NCI-H2227 (cell line): ENCODE measurements around the gene VIPR2.
"Not testable (repeated sequence)": the region's sequence is repeated elsewhere in the genome, so short reads cannot be mapped to it uniquely, and the experiment has no call there.

Source experiments
- DNase-seq: peaks from one replicate; lab custom pipeline; 2025; ENCODE audit not compliant: unreplicated experiment; lab: John Stamatoyannopoulos, UW

VIPR2 gene

DNA sequence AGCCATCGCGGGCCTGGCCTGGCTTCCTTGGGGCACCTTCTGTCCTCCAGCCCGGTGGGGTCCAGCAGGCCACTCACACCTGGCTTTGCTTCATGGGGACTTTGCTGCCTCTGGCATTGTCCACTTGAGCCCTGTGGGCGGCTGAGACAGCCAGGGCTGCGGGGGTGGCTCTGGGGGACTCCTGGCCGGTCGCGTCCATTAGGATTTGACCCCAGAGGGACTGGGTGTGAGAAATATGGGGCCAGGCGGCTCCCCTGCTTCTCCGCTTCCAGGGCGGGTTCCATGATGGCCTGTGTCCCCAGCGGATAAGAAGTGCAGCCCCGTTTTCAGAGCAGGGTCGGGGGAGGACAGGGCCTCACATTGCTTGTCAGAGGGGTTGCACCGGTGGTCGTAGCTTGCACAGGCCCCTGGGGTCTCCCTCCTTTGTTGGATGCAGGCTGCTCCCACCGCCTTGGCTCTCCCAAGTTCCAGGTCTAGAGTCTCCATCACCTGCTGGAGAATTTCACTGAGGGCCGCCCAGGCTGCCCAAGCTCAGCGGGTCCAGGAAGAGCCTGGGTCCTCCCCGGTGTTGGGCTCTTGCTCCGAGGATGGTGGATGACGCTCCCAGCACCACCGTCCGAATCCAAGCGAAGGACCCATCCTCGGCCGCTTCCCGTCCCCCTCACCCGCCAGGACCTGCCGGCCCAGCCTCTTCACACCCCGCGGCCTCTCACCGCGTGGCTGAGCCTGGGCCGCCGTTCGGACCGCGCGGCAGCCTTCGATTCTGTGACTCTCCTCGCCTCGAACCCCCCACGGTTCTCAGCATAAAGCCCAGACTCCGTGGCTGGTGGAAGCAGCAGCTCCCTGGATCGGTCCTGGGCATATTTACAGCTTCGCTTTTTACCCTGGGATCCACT, 148.2 kb downstream of the VIPR2 start:
- no peak for DNase-seq

DNA sequence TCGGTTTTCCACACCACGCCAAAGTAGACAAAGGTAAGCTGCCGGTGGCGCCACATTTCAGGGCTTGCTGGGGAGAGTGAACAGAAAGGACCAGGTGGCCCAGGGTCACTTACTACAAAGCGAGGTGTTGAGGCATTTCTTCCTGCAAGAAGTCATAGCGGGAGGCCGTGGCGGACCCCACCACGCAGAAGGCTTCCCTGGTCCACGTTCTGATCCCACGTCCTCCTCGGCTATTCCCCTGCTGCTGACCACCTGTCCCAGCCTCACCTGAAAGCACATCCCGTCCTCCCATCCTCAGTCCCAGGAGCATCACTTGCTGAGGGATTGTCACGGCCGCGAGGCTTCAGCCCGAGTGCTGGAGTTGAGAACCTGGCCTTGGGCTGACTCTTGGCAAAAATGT, 149.2 kb downstream of the VIPR2 start:
- no peak for DNase-seq

GRCh38 chr7:158994687-158995086, 150.0 kb downstream of the VIPR2 start:
- no peak for DNase-seq

- no peak for DNase-seq
Observed at GRCh38 chr7:158993591-158993990, 151.1 kb downstream of the VIPR2 start.

- DNase-seq: no peak
Observed at GRCh38 chr7:158992759-158993158, 151.9 kb downstream of the VIPR2 start.

GRCh38 chr7:158991824-158992621, 152.6 kb downstream of the VIPR2 start:
- DNase-seq: no peak

- no peak for DNase-seq
Observed at GRCh38 chr7:158988996-158989395, 155.7 kb downstream of the VIPR2 start.

- DNase-seq: no peak
Observed at GRCh38 chr7:158988302-158988862, 156.3 kb downstream of the VIPR2 start.

GRCh38 chr7:158987691-158988090, 157.0 kb downstream of the VIPR2 start:
- no peak for DNase-seq

DNA sequence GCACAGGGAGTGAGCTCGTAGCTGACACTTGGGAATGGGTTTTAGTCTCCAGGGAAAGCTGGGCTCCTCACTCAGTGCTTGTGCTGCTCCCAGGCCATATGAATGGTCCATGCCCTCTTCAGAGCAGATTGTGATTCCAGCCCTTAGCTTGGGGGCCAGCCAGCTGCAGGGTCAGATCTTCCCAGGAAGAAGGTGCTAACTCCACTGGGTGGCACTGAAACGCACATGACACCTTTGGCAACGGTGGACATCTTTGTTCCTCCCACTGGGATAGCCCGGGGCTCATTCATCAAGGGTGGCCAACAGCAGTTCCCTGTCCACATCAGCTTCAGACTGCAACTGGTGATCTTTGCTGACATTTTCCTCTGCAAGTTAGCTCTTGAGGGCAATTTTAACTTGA, 159.1 kb downstream of the VIPR2 start:
- DNase-seq: no peak

- not testable (repeated sequence) for DNase-seq
Observed at GRCh38 chr7:158984007-158984406, 160.7 kb downstream of the VIPR2 start.

- not testable (repeated sequence) for DNase-seq
Observed at GRCh38 chr7:158982080-158982479, 162.6 kb downstream of the VIPR2 start.

- DNase-seq: no peak
Observed at GRCh38 chr7:158979635-158980351, 164.9 kb downstream of the VIPR2 start.

DNA sequence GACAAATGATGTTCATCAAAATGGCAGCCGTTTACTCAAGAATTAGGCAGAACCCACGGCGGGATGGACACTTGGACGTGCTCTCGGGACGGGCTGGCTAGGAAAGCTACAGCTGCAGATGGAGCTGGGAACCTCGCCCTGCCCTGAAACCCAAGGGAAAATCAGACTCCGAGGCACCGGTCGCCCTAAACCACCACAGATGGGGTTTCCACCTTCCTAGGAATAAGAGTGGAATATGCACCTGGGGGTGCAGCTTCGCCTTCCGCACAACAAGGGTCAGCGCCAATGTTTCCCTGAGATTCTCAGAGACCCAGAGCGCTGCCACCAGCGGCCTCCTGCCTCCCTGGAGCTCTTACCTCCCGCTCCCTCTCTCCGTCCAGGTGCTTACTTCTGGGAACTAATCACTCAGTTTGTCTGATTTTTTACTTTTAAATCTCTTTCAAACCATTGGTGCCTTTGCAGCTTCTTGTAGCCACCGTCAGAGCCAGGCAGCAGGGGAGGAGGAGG, 165.6 kb downstream of the VIPR2 start:
- no peak for DNase-seq
